G401 (cell line): ENCODE results near the gene SMIM30. TPM values are rescaled to one million over a fixed set of nuclear protein-coding genes. Genes with fewer than 3 reads are reported as not detected.
"Not testable (repeated sequence)": the region's sequence is repeated elsewhere in the genome, so short reads cannot be mapped to it uniquely, and the experiment has no call there.

Experiments used
- DNase-seq: peaks from one replicate; pipeline ENCODE4 v3.0.0-alpha.2; 2015; ENCODE audit warnings: low spot score
- in situ Hi-C: cut with HindIII; loops from 2 replicates; pipeline ENCODE4 v1.10.0; 2016; ENCODE audit warnings: low sequenced_read_pairs, mixed read lengths
- total RNA-seq: library from RNA; depleted of rRNA; stranded (reverse); fragments of >200 nt; shearing (Covaris generic); gene quantifications from 2 replicates; pipeline ENCODE4 v1.2.3, GENCODE V29; 2014; rRNA removed

The SMIM30 gene, protein sequence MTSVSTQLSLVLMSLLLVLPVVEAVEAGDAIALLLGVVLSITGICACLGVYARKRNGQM
- total RNA-seq = 59.5 and 65.4 TPM in 2 replicates

DNA sequence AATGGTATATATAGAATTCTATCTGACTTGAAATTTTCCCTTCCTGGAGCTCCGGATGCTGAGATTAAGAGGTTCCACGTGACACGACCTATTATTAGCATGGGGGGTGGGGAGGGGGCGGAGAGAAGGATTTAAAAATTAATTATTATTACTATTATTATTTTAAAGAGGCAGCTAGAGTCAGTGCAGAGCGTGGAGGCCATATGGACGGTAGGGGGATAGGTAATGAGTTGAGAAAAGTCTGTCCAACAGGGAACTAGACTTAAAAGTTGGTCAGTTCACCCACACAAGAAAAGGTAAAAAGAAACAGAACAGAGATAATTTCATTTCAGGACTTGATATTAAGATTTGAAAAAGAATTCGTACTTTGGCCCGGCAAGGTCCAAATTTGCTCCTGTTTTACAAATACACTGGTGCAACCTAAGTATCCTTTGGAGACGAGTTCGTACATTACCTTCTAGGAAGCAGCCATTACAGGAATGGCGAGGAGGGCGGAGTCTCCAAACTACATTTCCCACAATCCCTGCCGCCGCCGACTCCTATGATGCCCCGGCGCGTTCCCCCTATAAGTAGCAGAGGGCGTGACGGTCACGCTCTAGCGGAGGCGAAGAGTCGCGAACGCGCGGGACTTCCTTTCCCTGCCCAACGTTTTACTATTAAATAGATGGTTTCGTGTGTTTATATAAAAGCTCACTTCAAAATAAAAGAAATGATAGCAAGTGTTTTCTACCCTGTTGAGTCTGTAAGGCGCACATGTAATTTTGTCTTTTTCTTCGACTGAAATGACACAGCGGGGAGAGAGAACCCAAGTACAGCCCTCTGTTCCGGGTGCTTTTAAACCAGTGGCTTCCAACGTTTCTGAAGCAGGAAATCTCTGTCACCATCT lies at the start of gene SMIM30:
Gene SMIM30 (minus strand): TSS at position 481 of the 886 bp plus-strand sequence. CDS start 976 bp downstream, outside the sequence.
- peak; percentile 96 for DNase-seq
- in situ Hi-C loops = no loop called here

DNA sequence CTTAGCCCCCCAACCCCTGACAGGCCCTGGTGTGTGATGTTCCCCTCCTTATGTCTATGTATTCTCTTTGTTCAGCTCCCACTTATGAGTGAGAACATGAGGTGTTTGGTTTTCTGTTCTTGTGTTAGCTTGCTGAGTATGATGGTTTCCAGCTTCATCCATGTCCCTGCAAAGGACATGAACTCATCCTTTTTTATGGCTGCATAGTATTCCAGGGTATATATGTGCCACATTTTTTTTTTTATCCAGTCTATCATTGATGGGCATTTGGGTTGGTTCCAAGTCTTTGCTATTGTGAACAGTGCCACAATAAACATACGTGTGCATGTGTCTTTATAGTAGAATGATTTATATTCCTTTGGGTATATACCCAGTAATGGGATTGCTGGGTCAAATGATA lies 47.8 kb upstream of the SMIM30 start:
- in situ Hi-C loops, DNase-seq: not testable (repeated sequence)

DNA sequence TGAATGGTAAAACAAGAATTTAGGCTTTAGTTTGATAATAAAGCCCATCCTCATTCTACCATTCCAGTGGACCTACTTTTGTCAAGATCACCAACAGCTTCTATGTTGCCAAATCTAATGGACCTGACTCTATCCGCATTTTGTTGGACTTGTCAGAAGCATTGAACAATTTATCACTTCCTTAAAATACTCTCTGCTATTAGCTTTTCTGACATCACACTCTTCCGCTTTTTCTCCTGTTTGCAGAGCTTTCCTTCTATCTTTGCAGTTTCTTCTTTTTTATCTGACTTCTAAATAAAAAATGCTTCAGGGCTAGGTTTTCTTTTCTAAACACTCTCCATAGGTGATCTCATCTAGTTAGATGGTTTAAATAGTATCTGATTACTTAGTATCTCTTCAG lies 42.7 kb upstream of the SMIM30 start:
- in situ Hi-C loops = no loop called here
- no peak for DNase-seq

DNA sequence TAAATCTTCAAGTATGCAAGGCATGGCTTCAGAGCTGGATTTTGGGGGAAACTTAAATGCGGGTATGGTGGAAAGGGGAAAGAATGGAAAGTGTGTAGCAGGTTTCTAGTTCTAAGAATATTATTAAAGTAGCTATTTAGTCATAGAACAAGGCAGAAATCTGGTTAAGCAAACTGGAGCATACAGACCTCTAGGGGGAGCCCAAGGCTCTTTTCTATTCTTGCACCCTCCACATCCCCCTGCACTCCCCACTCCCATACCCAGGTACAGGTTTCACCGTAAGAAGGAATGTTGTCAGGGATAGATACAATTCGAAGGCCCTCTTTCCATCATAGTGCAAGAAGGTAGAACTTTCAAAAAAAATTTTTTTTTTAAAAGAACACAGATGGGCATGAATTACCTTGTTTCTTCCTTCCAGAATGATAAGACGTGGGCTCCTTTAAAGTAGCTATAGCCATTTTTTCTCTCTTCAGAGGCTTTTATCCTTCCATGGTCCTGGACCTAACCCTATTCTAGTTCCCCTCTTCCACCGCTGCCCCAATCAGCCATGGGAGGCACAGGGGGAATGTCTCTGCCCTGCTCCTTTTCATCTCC lies 41.5 kb upstream of the SMIM30 start:
- peak; percentile 36 for DNase-seq
- in situ Hi-C loops = no loop called here

DNA sequence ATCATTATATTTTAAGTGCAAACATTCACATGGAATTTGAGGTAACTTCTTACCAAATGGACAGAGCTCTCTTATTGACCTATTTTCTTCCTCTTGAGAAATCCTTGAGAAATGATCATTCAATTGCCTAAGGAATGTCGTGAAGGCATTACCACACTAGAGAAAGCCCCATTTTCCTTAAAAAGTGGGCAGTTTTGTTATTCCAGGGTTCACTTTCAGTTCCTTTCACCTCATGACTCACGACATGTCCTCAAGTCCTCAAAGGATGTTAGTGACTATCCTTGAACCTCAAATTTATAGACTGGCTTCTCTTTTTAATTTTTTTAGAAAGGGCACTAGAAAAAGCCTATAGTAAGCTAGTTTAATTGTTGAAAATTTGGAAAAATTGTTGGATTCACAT lies 40.4 kb upstream of the SMIM30 start:
- no peak for DNase-seq
- in situ Hi-C loops = no loop called here

DNA sequence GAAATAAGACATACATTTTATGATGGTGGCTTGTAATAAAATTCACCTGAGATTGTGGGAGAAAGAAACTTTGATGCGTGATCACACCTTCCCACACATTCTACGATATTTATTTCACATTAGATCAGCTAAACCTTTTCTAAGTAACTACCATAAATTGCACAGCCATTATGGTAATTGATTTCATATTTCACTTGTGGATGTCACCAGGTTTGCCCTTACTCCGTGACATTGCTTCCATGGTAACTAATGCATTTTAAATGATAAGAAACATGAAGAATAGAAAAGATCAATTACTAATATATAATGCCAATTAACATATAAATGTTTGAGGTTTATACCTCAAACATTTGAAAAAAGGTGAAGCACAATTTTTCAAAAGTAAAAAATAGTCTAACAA lies 35.8 kb upstream of the SMIM30 start:
- in situ Hi-C loops = no loop called here
- no peak for DNase-seq

DNA sequence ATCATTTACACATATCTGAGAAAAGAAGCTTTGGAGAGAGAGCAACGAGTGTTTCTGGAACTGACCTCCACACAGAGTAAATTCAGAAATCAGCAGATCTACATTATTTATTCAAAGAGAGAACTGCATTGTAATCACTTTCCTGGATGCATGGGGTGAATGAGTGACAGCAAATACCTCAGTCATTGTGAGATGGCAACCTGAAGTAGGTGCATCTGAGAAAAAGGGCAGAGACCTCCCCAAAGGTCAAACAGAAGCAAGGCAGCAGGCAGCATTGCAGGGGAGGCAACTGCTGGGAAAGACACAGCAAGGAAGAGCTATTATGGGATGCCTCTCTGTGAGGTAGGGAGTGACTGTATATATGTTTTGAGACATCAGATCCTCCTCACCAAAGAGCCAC lies 26.5 kb upstream of the SMIM30 start:
- in situ Hi-C loops = no loop called here
- DNase-seq = no peak

DNA sequence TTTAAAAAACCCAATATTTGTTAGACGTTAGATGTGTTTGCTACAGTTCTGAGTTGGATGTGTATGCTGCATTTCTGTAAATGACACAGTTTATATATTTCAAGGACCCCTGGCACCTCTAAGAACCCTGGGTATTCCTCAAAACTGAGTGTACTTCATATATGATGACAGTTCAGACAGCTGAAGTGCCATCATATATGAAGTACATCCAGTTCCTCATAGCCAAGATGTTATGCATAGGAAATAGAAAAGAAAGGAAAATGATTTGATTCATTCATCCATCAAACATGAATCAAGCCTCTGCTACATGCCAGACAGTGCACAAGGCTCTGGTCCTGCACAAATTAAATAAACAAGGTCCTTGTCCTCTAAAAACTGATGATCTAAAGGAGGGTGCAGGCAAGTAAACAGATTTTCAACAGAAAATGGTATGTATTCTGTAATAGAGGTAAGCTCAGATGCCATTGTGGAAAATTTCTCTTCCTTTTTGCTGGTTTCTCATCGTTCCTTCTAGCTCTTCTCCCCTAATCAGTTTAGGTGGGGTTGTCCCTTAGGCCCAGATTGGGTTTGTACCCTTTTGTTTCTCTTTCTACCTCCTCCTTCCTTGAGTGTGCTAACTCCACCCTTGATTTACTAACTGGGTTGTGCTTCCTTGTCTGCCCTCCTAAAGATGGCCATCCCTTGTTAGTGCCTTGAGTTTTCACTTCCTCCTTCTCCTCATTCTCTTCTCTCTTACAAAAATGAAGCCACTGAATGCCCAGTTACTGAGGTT lies 25.3 kb upstream of the SMIM30 start:
- no peak for DNase-seq
- in situ Hi-C loops = no loop called here

DNA sequence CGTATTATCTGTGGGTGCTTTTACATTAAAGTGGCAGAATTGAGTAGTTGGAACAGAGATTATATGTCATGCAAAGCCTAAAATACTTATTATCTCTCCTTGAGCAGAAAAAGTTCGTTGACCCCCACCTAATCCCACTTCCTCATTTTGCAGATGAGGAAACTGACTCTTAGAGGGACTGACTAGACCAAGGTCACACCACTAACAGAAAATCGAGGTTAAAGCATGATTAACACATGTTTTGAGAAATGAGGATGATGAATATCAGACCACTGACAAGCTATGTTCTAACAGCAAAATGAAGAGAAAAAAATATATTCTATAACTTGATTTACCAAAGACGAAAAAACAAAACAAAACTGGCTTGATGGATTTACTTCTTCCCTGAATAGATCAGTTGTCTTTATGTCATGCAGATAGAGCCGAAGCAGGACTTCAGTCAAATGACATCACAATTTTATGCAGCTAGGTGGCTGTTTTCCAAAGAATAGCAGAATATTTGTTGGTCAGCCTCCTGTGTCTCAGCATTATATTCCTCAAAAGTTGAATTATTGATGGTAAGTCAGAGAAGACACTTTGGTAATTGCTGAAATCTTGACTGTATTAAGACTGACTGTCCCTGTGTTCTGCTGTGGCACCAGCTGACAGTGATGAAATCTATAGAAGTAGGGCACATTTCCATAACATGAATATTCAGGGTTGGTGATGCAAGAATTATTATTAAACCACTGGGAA lies 24.2 kb upstream of the SMIM30 start:
- in situ Hi-C loops = no loop called here
- no peak for DNase-seq

DNA sequence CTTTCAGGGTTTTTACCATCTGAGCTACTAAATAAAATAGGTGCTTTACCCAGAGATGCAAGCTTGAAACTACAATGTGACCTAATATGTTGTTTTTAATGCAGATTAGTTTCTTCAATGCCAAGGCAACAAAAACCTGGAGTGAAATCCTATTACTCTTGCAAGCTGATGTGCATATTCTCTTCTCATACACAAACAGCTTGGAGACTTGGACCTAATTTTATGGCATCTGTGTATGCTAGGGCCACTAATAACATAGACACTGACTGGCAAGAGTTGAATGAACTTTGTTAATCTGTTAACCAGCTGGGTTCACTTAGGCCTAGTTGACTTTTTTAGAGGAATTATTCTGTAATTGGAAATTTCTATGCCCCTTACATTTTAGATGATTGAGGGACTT lies 23.4 kb upstream of the SMIM30 start:
- no peak for DNase-seq
- in situ Hi-C loops = no loop called here

DNA sequence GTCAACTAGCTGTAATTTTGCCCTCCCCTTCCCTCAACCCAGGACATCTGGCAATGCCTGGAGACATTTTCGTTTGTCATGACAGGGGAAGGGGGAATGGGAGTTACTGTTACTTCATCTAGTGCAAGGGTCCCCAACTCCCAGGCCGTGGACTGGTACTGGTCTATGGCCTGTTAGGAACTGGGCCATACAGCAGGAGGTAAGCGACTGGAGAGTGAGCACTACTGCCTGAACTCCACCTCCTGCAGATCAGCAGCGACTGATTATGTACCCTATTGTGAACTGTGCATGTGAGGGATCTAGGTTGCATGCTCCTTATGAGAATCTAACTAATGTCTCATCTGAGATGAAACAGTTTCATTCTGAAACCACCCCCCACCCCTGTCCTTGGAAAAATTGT lies 22.6 kb upstream of the SMIM30 start:
- DNase-seq = no peak
- in situ Hi-C loops = no loop called here

DNA sequence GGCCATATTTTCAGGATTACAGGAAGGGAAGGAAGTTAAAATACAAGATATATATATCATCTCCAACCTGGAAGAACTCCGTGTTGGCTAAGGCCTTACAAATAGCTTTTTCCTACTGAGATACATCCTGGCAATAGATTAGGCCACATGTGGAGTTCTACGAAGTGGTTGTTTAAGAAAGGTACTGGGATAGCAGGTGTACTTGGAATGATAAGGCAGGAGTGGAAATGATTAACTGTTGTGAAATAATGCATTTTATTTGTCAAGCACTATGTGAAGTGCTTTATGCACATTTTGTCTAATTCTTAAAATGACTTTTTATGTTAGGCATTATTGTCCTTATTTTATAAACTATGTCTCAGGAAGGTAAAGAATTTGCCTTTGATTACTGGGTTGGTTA lies 18.9 kb upstream of the SMIM30 start:
- in situ Hi-C loops = no loop called here
- DNase-seq = no peak

DNA sequence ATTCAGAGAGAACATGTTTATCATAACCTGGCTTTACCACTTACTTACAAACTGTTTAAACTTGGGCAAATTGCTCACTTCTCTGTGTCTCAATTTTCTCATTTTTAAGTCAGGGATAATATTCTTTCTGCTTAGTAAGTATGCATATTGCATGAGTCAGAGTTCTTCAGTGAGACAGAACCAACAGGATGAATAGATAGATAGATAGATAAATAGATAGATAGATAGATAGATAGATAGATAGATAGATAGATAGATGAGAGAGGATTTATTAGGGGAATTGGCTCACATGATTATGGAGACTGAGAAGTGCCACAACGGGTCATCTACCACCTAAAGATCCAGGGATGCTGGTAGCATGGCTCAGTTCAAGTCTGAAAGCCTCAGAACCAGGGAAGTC lies 15.7 kb upstream of the SMIM30 start:
- in situ Hi-C loops = no loop called here

DNA sequence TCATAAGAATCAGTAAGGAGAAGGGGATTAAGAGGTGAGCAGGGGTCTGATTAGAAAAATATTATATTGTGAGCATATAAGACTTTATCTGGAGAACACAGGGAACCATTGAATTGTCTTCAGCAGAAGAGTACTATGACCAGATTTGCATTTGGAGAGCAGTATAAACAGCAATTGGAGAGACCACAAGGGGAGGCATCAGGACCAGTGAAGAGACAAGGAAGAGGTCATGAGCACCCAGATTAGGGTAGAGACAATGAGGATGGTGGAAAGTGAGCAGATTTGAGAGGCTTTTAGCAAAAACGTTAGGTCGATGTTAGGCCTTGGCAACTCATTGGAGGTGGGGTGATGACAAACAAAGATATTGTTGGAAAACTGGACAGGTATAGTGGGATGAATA lies 13.0 kb upstream of the SMIM30 start:
- in situ Hi-C loops = no loop called here
- DNase-seq = no peak

More for the DNA sequence above, 15.7 kb upstream of the SMIM30 start:
- DNase-seq = no peak

DNA sequence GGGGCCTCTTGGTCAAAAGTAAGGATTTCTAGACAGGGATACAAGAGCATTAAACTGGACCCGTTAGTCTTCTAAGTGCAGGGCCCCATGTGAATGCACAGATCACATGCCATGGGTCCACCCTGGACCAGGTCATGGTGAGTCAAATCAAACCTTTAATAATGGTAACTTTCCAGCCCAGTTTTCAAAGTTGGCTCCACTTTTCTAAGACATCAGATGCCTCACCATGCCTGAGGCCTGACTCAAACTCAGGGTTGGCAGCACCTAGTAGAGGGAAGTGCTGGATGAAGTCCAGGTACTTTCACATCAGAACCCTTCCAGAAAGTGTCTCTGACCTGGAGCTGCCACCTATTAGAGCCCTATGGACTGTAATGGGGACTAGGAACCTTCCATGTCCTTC lies 9.7 kb upstream of the SMIM30 start:
- in situ Hi-C loops = no loop called here

DNA sequence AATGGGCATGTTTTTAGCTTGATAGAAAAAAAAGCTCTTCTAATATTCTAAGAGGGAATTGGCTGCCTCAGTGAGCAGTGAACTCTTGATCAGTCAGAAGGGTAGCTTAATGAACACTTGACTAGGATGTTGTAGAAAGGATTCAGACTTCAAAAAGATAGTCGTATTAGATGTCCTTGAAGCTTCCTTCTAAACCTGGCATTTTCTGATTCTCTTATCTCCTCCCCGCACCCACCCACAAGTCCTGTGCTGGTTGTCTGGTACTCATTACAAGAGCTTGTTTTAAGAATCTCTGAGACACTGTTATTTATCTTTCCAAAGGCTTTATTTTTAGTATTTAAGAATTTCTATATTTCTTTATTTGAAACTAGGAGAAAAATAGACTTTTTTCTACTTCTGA lies 7.4 kb upstream of the SMIM30 start:
- in situ Hi-C loops = no loop called here
- no peak for DNase-seq

More for the DNA sequence above, 9.7 kb upstream of the SMIM30 start:
- DNase-seq = no peak

DNA sequence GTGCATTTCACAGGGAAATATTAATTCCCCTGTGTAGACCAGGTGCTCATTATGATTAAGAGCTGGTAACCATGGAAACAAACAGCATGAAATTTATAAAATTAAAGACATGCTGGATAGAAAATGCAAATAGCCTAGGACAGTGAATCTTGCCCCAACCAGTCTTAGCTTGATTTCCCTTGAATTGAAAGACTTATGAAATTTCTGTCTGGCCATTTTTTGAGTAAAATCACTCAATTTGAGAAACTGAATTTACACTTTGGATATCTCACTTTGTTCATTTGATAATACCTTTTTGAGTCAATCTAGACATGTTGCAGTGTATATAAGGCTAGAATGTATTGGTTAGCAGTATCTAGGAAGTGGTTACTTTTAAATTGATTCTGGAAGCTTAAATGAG lies 4.4 kb upstream of the SMIM30 start:
- in situ Hi-C loops = no loop called here
- no peak for DNase-seq

DNA sequence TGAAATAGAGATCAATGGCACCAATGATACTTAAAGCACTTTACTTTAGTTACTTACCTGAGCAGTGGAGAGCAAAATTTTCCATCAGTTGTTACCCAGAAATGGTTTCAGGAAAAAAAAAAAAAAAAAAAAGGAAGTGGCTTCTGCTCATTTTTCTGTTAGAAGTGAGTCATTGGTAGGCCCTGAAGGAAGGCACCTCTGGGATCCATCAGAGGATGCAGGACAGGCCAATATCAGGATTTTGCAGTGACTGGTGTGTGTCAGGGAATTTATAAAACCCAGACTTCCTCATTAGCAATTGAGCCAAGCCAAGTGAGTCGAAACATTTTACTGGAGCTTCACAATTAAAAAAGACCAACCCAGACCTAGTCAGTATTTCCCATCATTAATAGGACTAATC lies 2.3 kb upstream of the SMIM30 start:
- in situ Hi-C loops = no loop called here

DNA sequence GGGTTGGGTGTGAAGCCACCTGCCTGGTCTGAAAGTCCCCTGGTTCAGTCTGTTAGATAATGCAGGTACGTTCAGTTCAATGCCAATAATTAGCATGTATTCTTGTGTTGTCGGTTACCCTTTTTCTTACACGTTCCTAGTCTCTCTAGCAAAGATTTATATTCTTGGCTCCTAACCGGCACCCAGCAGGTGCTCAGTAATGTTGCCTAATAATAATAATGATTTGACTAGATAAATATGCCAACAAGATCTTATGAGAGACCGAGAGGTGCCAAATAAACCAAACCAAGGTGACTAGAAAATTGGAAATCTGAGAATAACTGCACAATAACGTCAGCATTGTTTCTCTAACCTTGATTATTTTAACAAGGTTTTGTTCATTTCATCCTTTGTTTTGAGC lies 1.1 kb upstream of the SMIM30 start:
- in situ Hi-C loops = no loop called here
- no peak for DNase-seq

More for the DNA sequence above, 2.3 kb upstream of the SMIM30 start:
- DNase-seq = no peak
